NCI-H226 (cell line): ENCODE results near the gene LDOC1.
"Not testable (repeated sequence)": the region's sequence is repeated elsewhere in the genome, so short reads cannot be mapped to it uniquely, and the experiment has no call there.

Experiments
- DNase-seq: peaks from one replicate; pipeline ENCODE4 v3.0.0-alpha.2; 2015

LDOC1 gene

GRCh38 chrX:141176586-141177451, at the start of gene LDOC1:
Gene LDOC1 (minus strand): TSS chrX:141177129. CDS start chrX:141177021, 108 bp downstream.
- DNase-seq, result peak; percentile 51

- DNase-seq, result no peak
Observed at GRCh38 chrX:141221611-141222010, 44.7 kb upstream of the LDOC1 start.

GRCh38 chrX:141220342-141221008, 43.5 kb upstream of the LDOC1 start:
- DNase-seq, result peak; percentile 66

- DNase-seq, result no peak
Observed at GRCh38 chrX:141214196-141214595, 37.3 kb upstream of the LDOC1 start.

- no peak for DNase-seq
Observed at GRCh38 chrX:141201962-141202361, 25.0 kb upstream of the LDOC1 start.

- DNase-seq, result not testable (repeated sequence)
Observed at GRCh38 chrX:141188573-141188972, 11.6 kb upstream of the LDOC1 start.

- DNase-seq, result no peak
Observed at GRCh38 chrX:141185366-141185765, 8.4 kb upstream of the LDOC1 start.

- DNase-seq, result no peak
Observed at GRCh38 chrX:141183000-141183399, 6.1 kb upstream of the LDOC1 start.

GRCh38 chrX:141180851-141181250, 3.9 kb upstream of the LDOC1 start:
- no peak for DNase-seq

GRCh38 chrX:141175786-141176185, 1.1 kb downstream of the LDOC1 start:
- DNase-seq, result no peak

GRCh38 chrX:141164406-141164805, 12.5 kb downstream of the LDOC1 start:
- no peak for DNase-seq

- no peak for DNase-seq
Observed at GRCh38 chrX:141158084-141158483, 18.8 kb downstream of the LDOC1 start.

GRCh38 chrX:141155231-141155630, 21.7 kb downstream of the LDOC1 start:
- not testable (repeated sequence) for DNase-seq

- no peak for DNase-seq
Observed at GRCh38 chrX:141142946-141143345, 34.0 kb downstream of the LDOC1 start.

- DNase-seq, result no peak
Observed at GRCh38 chrX:141133272-141133671, 43.7 kb downstream of the LDOC1 start.

- no peak for DNase-seq
Observed at GRCh38 chrX:141127146-141127545, 49.8 kb downstream of the LDOC1 start.
